Ishikawa (cell line): ENCODE data around the gene PARD3.

ENCODE experiments used
- CEBPB ChIP-seq: IDR thresholded peaks from 2 replicates; pipeline ENCODE4 v1.6.1; 2012
- CREB1 ChIP-seq: IDR thresholded peaks from 2 replicates; pipeline ENCODE4 v1.6.1; 2012; ENCODE audit warnings: low read depth
- EGR1 ChIP-seq: IDR thresholded peaks from 2 replicates; pipeline ENCODE4 v1.6.1; 2012
- EP300 ChIP-seq: IDR thresholded peaks from 2 replicates; pipeline ENCODE4 v1.6.1; 2012; ENCODE audit warnings: borderline replicate concordance
- FOXM1 ChIP-seq: IDR thresholded peaks from 2 replicates; pipeline ENCODE4 v1.6.1; 2012; ENCODE audit warnings: low read depth, borderline replicate concordance
- MAX ChIP-seq: IDR thresholded peaks from 2 replicates; pipeline ENCODE4 v1.6.1; 2012
- RAD21 ChIP-seq: IDR thresholded peaks from 2 replicates; pipeline ENCODE4 v1.6.1; 2012; ENCODE audit warnings: low read depth
- REST ChIP-seq: IDR thresholded peaks from 2 replicates; pipeline ENCODE4 v1.6.1; 2012; ENCODE audit warnings: low read depth, mild to moderate bottlenecking
- TAF1 ChIP-seq: IDR thresholded peaks from 2 replicates; pipeline ENCODE4 v1.6.1; 2012; ENCODE audit warnings: low read depth, mild to moderate bottlenecking
- TCF12 ChIP-seq: IDR thresholded peaks from 2 replicates; pipeline ENCODE4 v1.6.1; 2012; ENCODE audit warnings: low read depth
- TEAD4 ChIP-seq: IDR thresholded peaks from 2 replicates; pipeline ENCODE4 v1.6.1; 2012
- USF1 ChIP-seq: IDR thresholded peaks from 2 replicates; pipeline ENCODE4 v1.6.1; 2012
- YY1 ChIP-seq: IDR thresholded peaks from 2 replicates; pipeline ENCODE4 v1.6.1; 2012; ENCODE audit warnings: low read depth
- ZBTB7A ChIP-seq: IDR thresholded peaks from 2 replicates; pipeline ENCODE4 v1.6.1; 2012; ENCODE audit warnings: low read depth

GRCh38 chr10:34087095-34087418 lies 728.0 kb downstream of the PARD3 start:
- TF ChIP-seq EP300: no peak
- TF ChIP-seq CREB1: no peak
- TF ChIP-seq YY1: no peak
- no peak for TF ChIP-seq REST
- no peak for TF ChIP-seq TAF1
- no peak for TF ChIP-seq MAX
- TF ChIP-seq EGR1: no peak
- TF ChIP-seq CEBPB: no peak
- TF ChIP-seq ZBTB7A: no peak
- no peak for TF ChIP-seq RAD21
- no peak for TF ChIP-seq TCF12
- TF ChIP-seq FOXM1: no peak
- TF ChIP-seq USF1: no peak
- TF ChIP-seq TEAD4: no peak
